PC-9 (cell line): ENCODE results near the gene LMOD1. TPM values are rescaled to one million over a fixed set of nuclear protein-coding genes. Genes with fewer than 3 reads are reported as not detected.

ENCODE experiments used
- BruUV-seq: library from RNA; stranded (reverse); fragments of 400-500 nt; replicated peaks from 2 replicates; lab custom pipeline; 2021; lab: Mats Ljungman, UMichigan
- CTCF ChIA-PET: fragments of 300-600 bp; sonication (Branson Sonifier 250); formaldehyde crosslinking; loops from one replicate; lab custom pipeline; 2022; ENCODE audit warnings: antibody characterized with exemption; lab: Charles Lee
- POLR2A ChIA-PET: fragments of 300-600 bp; sonication (Branson Sonifier 250); formaldehyde crosslinking; loops from one replicate; lab custom pipeline; 2022; ENCODE audit warnings: antibody characterized with exemption; ENCODE audit not compliant: unreplicated experiment; lab: Charles Lee
- DNase-seq, 2 experiments: peaks; one replicate each; pipeline versions ENCODE4 v3.0.0 to v3.0.0-alpha.2; 2015 to 2022; ENCODE audit warnings: mixed read lengths in 1 of 2
- H2AFZ ChIP-seq: fragments of 200-600 bp; sonication (generic); 2 replicates; pipeline ENCODE4 v1.8.1; 2017; ENCODE audit warnings: antibody characterized with exemption
- H3F3A ChIP-seq: fragments of 200-600 bp; sonication (generic); 2 replicates; pipeline ENCODE4 v1.8.1; 2017; ENCODE audit warnings: antibody characterized with exemption, mild to moderate bottlenecking, low read depth; ENCODE audit not compliant: insufficient read depth
- H3K27ac ChIP-seq: fragments of 200-600 bp; sonication (generic); 2 replicates; pipeline ENCODE4 v1.6.1; 2016; ENCODE audit warnings: mixed run types
- H3K27me3 ChIP-seq: fragments of 200-600 bp; sonication (generic); 2 replicates; pipeline ENCODE4 v1.6.1; 2016; ENCODE audit warnings: low read depth, mixed run types; ENCODE audit not compliant: insufficient read depth
- H3K36me3 ChIP-seq: fragments of 200-600 bp; sonication (generic); 2 replicates; pipeline ENCODE4 v1.6.1; 2016; ENCODE audit warnings: low read depth, mixed run types
- H3K4me1 ChIP-seq: fragments of 200-600 bp; sonication (generic); replicated peaks from 2 replicates; pipeline ENCODE4 v1.6.1; 2016; ENCODE audit warnings: mixed run types; ENCODE audit not compliant: insufficient read depth
- H3K4me2 ChIP-seq: fragments of 200-600 bp; sonication (generic); 2 replicates; pipeline ENCODE4 v1.6.1; 2017; ENCODE audit warnings: mixed run types
- H3K4me3 ChIP-seq: fragments of 200-600 bp; sonication (generic); 2 replicates; pipeline ENCODE4 v1.6.1; 2016; ENCODE audit warnings: mixed run types
- H3K79me2 ChIP-seq: fragments of 200-600 bp; sonication (generic); 2 replicates; pipeline ENCODE4 v1.6.1; 2017; ENCODE audit warnings: low read depth, mixed run types
- H3K9me2 ChIP-seq: fragments of 200-600 bp; sonication (generic); 2 replicates; pipeline ENCODE4 v1.8.1; 2017; ENCODE audit warnings: mild to moderate bottlenecking; ENCODE audit not compliant: insufficient read depth
- H3K9me3 ChIP-seq: fragments of 200-600 bp; sonication (generic); 2 replicates; pipeline ENCODE4 v1.8.1; 2016; ENCODE audit warnings: low read depth; ENCODE audit not compliant: insufficient read depth
- H4K20me1 ChIP-seq: fragments of 200-600 bp; sonication (generic); 2 replicates; pipeline ENCODE4 v1.8.1; 2017; ENCODE audit not compliant: insufficient read depth
- CTCF ChIP-seq: fragments of 200-600 bp; sonication (generic); conservative IDR thresholded peaks from 2 replicates; pipeline ENCODE4 v1.6.1; 2017; ENCODE audit warnings: mixed run types, antibody characterized with exemption, mild to moderate bottlenecking, moderate library complexity
- EZH2 ChIP-seq: fragments of 200-600 bp; sonication (generic); IDR thresholded peaks from 2 replicates; pipeline ENCODE4 v1.8.0; 2017; ENCODE audit warnings: antibody characterized with exemption, low read depth
- intact Hi-C: fragments of 100-400 bp; cut with micrococcal nuclease; formaldehyde crosslinking; loops from one replicate; pipeline ENCODE4 v1.10.0; 2022; ENCODE audit not compliant: unreplicated experiment
- total RNA-seq: library from RNA; stranded (reverse); gene quantifications from 2 replicates; pipeline ENCODE4 v1.2.3, GENCODE V29; 2021

Gene LMOD1
- total RNA-seq, 1 experiment from 2014 or later = 0.74 TPM

DNA sequence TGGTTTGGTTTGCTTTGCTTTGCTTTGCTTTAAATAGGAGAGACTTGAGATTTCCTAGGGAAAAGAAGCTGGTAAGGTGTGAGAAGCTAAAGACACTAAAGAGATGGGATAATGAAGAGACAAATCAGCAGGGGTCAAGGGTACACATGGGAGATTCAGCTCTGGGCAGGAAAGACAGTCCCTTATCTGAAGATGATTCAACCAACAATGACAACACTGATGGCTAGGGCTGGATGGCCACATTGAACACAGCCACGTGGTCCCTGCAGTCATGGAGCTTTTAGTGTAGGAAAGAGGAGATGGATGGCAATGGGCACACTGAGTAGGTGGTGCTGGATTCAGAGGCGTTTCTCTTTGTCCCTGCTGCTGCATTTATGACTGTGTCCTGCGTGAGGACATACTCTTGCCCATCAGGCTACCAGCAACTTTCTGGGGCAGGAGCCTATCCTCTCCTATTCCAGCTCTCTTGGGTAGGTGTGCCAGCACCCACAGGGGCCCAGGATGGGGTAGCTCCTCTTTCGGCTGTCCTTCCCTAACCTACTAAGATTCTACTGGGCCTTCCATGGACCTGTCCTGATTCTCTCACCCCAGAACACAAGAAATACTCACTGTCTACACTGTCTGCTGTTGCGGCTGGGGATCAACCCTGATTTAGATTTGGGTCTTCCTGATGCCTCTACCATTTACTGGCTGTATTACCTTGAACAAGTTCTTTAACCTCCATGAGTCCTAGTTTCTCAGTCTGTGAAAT lies 59.1 kb downstream of the LMOD1 start:
- Histone ChIP-seq H3K79me2 (no peaks in the 10 kb centered on the region), H4K20me1 (no peaks in the 10 kb centered on the region), H3K4me3 (no peak overlapping the region), H3F3A (peaks cover 31% of the 10 kb centered on the region), H3K27me3 (no peaks in the 10 kb centered on the region), H2AFZ (no peak overlapping the region), H3K36me3 (no peaks in the 10 kb centered on the region), H3K27ac (no peak overlapping the region), H3K4me1 (peaks cover 51% of the 10 kb centered on the region), H3K9me2 (no peaks in the 10 kb centered on the region), H3K4me2 (peak overlapping the region; percentile 95; the same call in 1 of the 2 replicates), H3K9me3 (no peaks in the 10 kb centered on the region)
- POLR2A ChIA-PET = interaction anchor here (0.6 to 0.7 kb wide), 2 partner anchors 10 to 983 kb away, joined by 5 read pairs; no protein-coding TSS in a partner anchor
- intact Hi-C loops = no loop called here
- DNase-seq = peak in 1 of 2 experiments; percentile 12
- BruUV-seq = no TSS peak
- CTCF ChIA-PET = interaction anchor here (0.5 to 1.2 kb wide), 3 partner anchors 9 to 228 kb away, joined by 3 to 6 read pairs (median 5); partner anchors contain the start of gene TIMM17A
- no peak for TF ChIP-seq CTCF
- no peak for TF ChIP-seq EZH2

- Histone ChIP-seq H3K4me3 (no peak overlapping the region), H3F3A (peaks cover 41% of the 10 kb centered on the region), H4K20me1 (no peaks in the 10 kb centered on the region), H3K27me3 (no peaks in the 10 kb centered on the region), H3K27ac (peak overlapping the region; percentile 65), H3K4me1 (peaks cover 61% of the 10 kb centered on the region), H3K9me3 (no peaks in the 10 kb centered on the region), H3K4me2 (peak overlapping the region; percentile 53), H3K36me3 (no peaks in the 10 kb centered on the region), H3K9me2 (no peaks in the 10 kb centered on the region), H3K79me2 (no peaks in the 10 kb centered on the region), H2AFZ (no peak overlapping the region)
- ChIA-PET CTCF (interaction anchor here (0.6 to 1.2 kb wide), 3 partner anchors 8 to 248 kb away, joined by 3 to 6 read pairs (median 4); no protein-coding TSS in a partner anchor), POLR2A (interaction anchor here (0.6 to 0.7 kb wide), 2 partner anchors 68 to 982 kb away, joined by 5 read pairs; no protein-coding TSS in a partner anchor)
- no TSS peak for BruUV-seq
- intact Hi-C loops = no loop called here
- TF ChIP-seq EZH2 (no peak), CTCF (no peak)
- DNase-seq = peak in 1 of 2 experiments; percentile 15
Measured at GRCh38 chr1:201886103-201886885, 60.1 kb downstream of the LMOD1 start.

DNA sequence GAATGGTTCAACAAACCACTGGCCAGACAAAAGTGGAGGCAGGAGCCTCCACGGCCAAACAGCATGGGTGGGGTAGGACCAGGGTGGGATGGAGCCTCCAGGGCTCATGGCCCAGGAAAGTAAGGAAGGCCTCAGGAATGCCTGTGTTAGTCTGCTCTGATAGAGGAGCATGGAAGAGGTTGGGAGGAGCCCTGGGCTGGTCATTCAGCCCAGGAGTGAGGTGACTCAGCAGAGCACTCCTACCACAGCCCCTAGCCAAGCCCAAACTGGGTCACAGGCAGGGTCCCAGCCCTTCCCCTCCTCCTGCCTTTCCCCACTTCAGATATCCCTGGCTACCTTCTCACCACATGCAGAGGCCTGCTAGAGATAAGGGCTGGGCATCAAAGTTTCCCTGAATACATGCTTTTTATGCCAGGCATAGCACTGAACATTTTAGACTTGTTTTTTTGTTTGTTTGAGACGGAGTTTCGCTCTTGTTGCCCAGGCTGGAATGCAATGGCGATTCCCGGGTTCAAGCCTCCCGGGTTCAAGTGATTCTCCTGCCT lies 60.7 kb downstream of the LMOD1 start:
- Histone ChIP-seq H4K20me1 (no peaks in the 10 kb centered on the region), H3K27ac (peak overlapping the region; percentile 65), H3K9me3 (no peaks in the 10 kb centered on the region), H3K4me1 (peaks cover 65% of the 10 kb centered on the region), H2AFZ (no peak overlapping the region), H3K36me3 (no peaks in the 10 kb centered on the region), H3K4me3 (no peak overlapping the region), H3K79me2 (no peaks in the 10 kb centered on the region), H3K4me2 (peak overlapping the region; percentile 53), H3F3A (peaks cover 46% of the 10 kb centered on the region), H3K9me2 (no peaks in the 10 kb centered on the region), H3K27me3 (no peaks in the 10 kb centered on the region)
- no peak for TF ChIP-seq CTCF
- TF ChIP-seq EZH2 = no peak
- intact Hi-C loops = no loop called here
- DNase-seq = peak; percentile 57 to 67
- POLR2A ChIA-PET = no interaction called here
- CTCF ChIA-PET = no interaction called here
- no TSS peak for BruUV-seq
